ENCODE data around the gene CLPX.
"Not testable (repeated sequence)": the region's sequence is repeated elsewhere in the genome, so short reads cannot be mapped to it uniquely, and the experiment has no call there.

The CLPX gene

GRCh38 chr15:65204931-65205660 is 20.0 kb upstream of the CLPX start:
- DNase-seq: no peak

- no peak for DNase-seq
Observed at GRCh38 chr15:65204236-65204930, 19.2 kb upstream of the CLPX start.

- no peak for DNase-seq
Observed at GRCh38 chr15:65201918-65202317, 16.8 kb upstream of the CLPX start.

- DNase-seq: no peak
Observed at GRCh38 chr15:65198571-65198970, 13.4 kb upstream of the CLPX start.

GRCh38 chr15:65197337-65197645 is 12.1 kb upstream of the CLPX start:
- DNase-seq: no peak

DNA sequence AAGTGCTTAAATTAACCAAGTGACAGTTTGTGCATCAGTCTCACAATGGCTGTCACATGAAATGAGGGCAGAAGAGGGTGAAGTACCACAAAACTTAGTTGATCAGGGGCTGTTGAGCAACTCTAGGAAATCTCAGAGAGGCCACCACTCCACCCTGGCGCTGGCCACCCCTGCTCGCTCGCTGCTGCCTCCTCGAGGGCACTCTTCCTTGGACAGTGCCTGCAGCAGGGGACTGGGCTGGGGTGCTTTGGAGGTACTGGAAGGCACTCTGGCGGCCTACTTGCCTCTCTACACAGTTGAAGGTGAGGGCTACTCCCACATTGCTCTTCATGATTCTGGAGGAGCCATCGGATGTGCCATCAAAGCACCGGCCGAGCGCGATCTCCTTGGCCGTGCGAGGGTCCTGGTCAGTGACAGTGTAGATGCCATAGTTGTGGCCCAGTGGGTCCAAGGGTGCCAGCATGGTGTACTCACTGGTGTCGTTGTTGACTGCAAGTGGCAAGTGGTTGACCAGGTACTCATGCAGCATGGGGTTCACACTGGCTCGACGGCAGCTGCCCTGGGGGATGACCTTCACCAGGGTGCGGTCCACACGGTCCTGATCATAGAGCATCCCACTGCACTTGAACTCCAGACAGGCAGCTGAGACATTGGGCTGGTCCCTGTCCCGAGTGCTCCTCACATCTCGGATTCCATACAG is 11.6 kb upstream of the CLPX start:
- DNase-seq: no peak

GRCh38 chr15:65195548-65195923 is 10.4 kb upstream of the CLPX start:
- no peak for DNase-seq

DNA sequence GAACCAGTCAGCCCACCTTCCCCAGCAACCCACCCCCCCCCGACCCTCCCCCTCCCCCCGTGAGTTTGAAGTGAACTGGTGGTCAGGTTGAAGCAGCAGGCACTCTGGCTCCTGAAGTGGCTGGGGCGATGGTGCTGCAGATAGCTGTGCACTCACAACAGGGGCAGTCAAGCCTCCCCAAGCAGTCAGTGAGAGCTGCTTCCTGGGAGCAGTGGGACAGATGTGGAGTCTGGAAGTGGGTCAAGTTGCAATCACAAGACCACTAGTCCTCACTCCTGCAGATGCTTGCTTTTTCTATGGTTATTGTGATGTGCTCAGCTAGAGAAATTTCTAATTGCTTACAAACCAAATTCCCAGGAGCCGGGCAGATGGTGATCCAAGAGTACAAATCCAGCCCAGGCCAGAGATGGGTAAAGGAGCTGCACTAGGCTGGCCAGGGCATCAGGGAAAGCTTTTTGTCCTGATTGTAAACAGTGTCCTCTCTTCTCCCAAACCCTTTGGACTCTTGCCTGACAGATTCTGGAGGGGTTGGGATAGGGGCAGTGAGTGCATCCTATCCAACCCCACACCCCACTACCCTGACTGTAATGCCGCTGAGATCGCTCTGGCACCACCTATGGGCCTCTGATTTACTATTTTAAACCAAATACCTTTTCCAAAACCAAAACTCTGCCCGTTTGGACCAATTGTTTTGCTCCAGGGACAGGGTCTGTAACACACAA is 9.8 kb upstream of the CLPX start:
- DNase-seq: no peak

GRCh38 chr15:65192016-65192415 is 6.9 kb upstream of the CLPX start:
- no peak for DNase-seq

DNA sequence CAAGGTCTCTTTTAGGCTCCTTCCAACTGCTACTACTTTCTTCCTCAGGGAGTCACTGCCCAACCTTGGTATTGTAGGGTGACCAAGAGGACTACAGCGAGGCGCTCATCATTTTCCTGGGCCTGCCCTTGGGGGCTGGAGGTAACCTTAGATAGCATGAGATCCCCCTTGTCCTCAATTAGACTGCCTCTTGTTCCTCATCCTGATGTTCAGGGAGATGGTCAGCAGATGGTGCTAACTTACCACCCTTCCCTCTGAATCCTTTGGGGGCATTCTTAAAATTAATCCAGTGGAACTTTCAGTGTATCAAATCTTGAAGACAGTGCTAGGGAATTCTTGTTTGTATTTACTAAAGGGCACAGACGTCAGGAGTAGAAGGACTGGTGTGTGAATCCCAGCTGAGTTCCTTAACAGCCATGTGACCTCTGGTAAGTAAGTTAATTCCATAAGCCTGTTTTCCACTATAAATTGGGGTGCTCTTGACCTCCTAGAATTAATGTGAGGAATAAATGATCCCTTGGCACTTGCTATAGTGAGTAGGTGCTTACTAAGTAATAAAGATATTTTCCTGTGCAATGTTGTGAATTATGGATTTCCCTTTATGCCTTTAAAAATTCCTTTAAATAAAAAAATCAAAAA is 4.1 kb upstream of the CLPX start:
- no peak for DNase-seq

- DNase-seq: not testable (repeated sequence)
Observed at GRCh38 chr15:65188472-65188871, 3.3 kb upstream of the CLPX start.

- DNase-seq: peak; percentile 16
Observed at GRCh38 chr15:65184305-65184867, 756 bp downstream of the CLPX start.

DNA sequence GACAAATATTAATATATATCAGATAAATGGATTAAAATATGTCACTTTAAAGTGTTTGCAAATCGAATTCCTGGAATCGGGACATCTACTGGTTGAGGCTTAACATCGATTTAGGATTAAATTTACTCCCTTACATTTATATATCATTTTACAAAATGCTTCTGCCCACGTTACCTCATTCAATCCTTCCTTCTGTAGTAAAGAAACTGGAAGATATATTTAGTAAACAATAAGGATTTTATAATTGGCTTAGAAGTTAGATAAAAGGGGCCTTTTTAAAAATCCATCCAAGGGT is 1.3 kb downstream of the CLPX start:
- no peak for DNase-seq

DNA sequence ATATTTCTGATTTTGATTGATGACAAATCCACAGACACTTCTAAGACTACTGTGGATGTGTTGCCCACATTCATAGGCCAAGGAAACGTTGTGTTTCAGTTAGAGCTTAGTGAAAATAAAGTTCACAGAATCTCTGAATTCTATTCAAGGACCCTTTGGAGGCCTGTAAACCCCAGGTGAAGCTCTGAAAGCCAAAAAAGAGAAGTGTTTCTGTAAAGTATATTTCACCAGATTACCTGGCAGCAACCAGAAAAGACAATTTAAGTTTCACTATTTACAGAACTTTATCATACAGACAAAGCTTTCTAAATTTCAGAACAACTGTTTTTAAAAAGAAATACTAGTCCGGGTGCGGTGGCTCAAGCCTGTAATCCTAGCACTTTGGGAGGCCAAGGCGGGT is 2.6 kb downstream of the CLPX start:
- DNase-seq: no peak

DNA sequence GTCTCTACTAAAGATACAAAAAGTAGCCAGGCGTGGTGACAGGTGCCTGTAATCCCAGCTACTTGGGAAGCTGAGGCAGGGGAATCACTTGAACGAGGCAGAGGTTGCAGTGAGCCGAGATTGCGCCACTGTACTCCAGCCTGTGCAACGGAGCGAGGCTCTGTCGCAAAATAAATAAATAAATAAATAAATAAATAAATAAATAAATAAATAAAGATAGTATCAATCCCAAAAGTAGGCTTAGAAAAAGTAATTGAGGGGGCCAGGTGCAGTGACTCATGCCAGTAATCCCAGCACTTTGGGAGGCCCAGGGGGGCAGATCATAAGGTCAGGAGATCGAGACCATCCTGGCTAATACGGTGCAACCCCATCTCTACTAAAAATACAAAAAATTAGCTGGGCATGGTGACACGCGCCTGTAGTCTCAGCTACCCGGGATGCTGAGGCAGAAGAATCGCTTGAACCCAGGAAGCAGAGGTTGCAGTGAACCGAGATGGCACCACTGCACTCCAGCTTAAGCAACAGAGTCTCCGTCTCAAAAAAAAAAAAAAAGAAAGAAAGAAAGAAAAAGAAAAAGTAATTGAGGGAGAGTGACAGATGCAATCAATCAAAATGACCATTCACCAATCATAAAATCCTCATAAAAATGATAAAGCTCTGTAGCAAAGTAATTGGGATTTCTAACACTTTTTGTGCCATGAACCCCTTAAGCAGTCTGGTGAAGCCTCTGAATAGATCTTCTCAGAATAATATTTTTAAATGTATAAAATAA is 3.4 kb downstream of the CLPX start:
- DNase-seq: not testable (repeated sequence)

DNA sequence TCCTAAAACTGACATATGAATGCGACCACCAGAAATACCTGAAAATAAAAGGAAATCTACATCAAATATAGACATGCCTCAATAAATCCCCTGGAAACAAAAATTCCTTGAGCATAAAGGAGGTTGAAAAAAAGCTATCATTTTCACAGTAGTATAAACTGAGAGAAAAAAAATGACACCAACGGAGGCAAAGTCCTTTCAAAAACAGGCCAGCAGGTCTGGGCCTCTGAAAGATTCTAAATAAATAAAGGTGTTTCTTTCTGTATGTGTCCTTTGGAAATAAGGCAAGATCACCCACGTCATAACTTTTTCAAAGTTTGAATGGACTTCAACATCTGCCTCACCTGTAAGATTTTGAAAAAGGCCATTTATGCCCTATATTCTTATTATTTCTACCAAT is 5.0 kb downstream of the CLPX start:
- no peak for DNase-seq

- no peak for DNase-seq
Observed at GRCh38 chr15:65177901-65178300, 7.2 kb downstream of the CLPX start.

DNA sequence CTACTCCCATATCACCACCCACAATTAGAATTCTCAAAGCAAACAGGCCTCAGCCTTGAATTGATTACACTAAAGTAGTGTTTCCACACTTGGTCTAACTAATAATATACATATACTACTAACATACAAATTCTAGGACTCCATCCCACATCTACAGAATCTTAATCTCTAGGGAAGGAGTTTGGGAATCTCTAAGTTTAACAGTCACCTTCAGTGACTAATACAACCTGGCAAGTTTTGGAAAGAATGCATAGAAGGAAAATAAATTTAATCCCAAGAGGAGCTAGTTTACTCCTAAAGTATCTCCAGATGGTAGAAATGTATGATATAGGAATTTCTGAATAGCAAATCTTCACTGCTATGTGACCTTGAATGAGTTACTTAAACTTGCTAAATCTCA is 9.1 kb downstream of the CLPX start:
- DNase-seq: no peak

GRCh38 chr15:65175511-65175910 is 9.6 kb downstream of the CLPX start:
- DNase-seq: no peak

DNA sequence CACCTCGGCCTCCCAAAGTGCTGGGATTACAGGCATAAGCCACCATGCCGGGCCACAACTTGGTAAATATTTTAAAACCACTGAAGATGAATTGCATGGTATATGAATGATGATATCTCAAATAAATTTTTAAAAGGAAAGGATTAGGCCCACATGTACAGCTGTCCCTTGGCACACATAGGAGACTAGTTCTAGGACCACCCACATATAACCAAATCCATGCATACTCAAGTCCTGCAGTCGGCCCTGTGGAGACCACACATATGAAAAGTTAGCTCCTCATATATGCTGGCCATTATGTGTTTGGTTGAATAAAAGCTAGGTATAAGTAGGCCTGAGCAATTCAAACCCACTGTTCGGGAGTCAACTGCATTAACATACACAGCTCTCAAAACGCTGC is 10.6 kb downstream of the CLPX start:
- no peak for DNase-seq

GRCh38 chr15:65172531-65172930 is 12.6 kb downstream of the CLPX start:
- no peak for DNase-seq

- DNase-seq: no peak
Observed at GRCh38 chr15:65171428-65171827, 13.7 kb downstream of the CLPX start.

Data from T-helper 9 cell (primary cell).